NCI-H2081 treated with DMSO at 0.1 percent for 48 hours (cell line): ENCODE results near the gene TSPAN13.
"Not testable (repeated sequence)": the region's sequence is repeated elsewhere in the genome, so short reads cannot be mapped to it uniquely, and the experiment has no call there.

Source experiments
- DNase-seq: peaks from one replicate; lab custom pipeline; 2025; lab: John Stamatoyannopoulos, UW

The TSPAN13 gene

GRCh38 chr7:16740996-16741395 is 12.6 kb upstream of the TSPAN13 start:
- no peak for DNase-seq

GRCh38 chr7:16741676-16742075 is 11.9 kb upstream of the TSPAN13 start:
- DNase-seq, result no peak

- DNase-seq, result no peak
These were observed 11.0 kb upstream of the TSPAN13 start for GRCh38 chr7:16742547-16742946.

GRCh38 chr7:16743236-16743635 is 10.3 kb upstream of the TSPAN13 start:
- DNase-seq, result no peak

GRCh38 chr7:16744518-16745250 is 8.9 kb upstream of the TSPAN13 start:
- no peak for DNase-seq

- DNase-seq, result no peak
These were observed 7.9 kb upstream of the TSPAN13 start for GRCh38 chr7:16745645-16746044.

- DNase-seq, result no peak
These were observed 6.5 kb upstream of the TSPAN13 start for GRCh38 chr7:16747102-16747501.

GRCh38 chr7:16753932-16754855 is 639 bp downstream of the TSPAN13 start:
- no peak for DNase-seq

- no peak for DNase-seq
These were observed 1.3 kb downstream of the TSPAN13 start for GRCh38 chr7:16754856-16755317.

- no peak for DNase-seq
These were observed 1.8 kb downstream of the TSPAN13 start for GRCh38 chr7:16755397-16755796.

- DNase-seq, result no peak
These were observed 4.5 kb downstream of the TSPAN13 start for GRCh38 chr7:16758036-16758435.

- DNase-seq, result no peak
These were observed 5.4 kb downstream of the TSPAN13 start for GRCh38 chr7:16758631-16759611.

- no peak for DNase-seq
These were observed 6.3 kb downstream of the TSPAN13 start for GRCh38 chr7:16759840-16760239.

GRCh38 chr7:16762177-16762576 is 8.6 kb downstream of the TSPAN13 start:
- DNase-seq, result no peak

GRCh38 chr7:16764942-16765341 is 11.4 kb downstream of the TSPAN13 start:
- no peak for DNase-seq

- no peak for DNase-seq
These were observed 11.9 kb downstream of the TSPAN13 start for GRCh38 chr7:16765436-16765859.

- not testable (repeated sequence) for DNase-seq
These were observed 16.4 kb downstream of the TSPAN13 start for GRCh38 chr7:16769994-16770393.

- DNase-seq, result no peak
These were observed 17.2 kb downstream of the TSPAN13 start for GRCh38 chr7:16770657-16771329.

GRCh38 chr7:16773326-16773725 is 19.8 kb downstream of the TSPAN13 start:
- DNase-seq, result no peak

- no peak for DNase-seq
These were observed 20.3 kb downstream of the TSPAN13 start for GRCh38 chr7:16773884-16774283.

- no peak for DNase-seq
These were observed 20.7 kb downstream of the TSPAN13 start for GRCh38 chr7:16774294-16774693.
